ENCODE measurements around the gene MTSS2.
"Not testable (repeated sequence)": the region's sequence is repeated elsewhere in the genome, so short reads cannot be mapped to it uniquely, and the experiment has no call there.

Gene MTSS2

DNA sequence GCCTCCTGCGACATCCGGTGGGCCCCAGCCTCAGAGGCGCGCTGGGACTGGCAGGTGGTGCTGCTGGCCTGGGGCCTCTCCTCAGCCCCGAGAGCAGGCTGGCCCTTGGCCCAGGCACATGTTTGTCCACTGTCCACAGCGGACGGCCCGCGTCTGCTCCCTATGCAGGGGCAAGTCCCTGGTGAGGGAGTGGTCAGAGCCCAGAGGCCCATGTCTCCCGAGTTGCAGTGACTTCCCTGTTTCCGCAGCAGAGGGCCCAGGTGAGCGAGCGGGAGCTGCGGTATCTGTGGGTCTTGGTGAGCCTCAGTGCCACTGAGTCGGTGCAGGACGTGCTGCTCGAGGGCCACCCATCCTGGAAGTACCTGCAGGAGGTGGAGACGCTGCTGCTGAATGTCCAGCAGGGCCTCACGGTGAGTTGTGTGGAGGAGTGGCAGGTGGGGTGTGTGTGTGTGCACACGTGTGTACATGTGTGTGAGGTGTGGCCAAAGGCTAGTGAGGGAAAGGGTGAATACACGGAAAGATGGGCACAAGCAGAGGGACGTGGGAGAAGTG, 29.1 kb downstream of the MTSS2 start:
- no peak overlapping the region for H3K4me3 ChIP-seq (ENCODE audit: low read depth, low read length)

DNA sequence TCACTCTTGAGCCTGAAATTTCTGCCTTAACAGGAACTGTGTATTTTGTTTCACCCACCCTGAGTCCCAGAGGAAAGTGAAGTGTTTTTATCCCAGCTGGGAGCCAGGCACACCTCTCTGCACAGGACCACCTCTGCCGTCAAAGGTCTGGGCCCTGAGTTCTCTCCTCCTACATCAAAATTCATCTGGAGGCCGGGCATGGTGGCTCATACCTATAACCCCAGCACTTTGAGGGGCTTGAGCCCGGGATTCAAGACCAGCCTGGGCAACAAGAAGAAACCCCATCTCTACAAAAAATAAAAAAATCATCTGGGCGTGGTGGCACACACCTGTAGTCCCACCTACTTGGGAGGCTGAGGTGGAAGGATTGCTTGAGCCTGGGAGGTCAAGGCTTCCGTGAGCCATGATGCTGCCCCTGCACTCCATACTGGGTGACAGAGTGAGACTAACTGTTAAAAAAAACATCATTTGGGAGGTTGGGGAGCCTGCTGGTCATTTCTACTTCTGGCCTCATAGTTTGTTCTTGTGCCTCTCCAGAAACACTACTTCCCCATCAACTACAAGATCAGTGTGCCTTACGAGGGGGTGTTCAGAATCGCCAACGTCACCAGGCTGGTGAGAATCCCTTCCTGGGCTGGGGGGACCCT, 29.7 kb downstream of the MTSS2 start:
- H3K4me3 ChIP-seq (ENCODE audit: low read depth, low read length) = no peak overlapping the region

DNA sequence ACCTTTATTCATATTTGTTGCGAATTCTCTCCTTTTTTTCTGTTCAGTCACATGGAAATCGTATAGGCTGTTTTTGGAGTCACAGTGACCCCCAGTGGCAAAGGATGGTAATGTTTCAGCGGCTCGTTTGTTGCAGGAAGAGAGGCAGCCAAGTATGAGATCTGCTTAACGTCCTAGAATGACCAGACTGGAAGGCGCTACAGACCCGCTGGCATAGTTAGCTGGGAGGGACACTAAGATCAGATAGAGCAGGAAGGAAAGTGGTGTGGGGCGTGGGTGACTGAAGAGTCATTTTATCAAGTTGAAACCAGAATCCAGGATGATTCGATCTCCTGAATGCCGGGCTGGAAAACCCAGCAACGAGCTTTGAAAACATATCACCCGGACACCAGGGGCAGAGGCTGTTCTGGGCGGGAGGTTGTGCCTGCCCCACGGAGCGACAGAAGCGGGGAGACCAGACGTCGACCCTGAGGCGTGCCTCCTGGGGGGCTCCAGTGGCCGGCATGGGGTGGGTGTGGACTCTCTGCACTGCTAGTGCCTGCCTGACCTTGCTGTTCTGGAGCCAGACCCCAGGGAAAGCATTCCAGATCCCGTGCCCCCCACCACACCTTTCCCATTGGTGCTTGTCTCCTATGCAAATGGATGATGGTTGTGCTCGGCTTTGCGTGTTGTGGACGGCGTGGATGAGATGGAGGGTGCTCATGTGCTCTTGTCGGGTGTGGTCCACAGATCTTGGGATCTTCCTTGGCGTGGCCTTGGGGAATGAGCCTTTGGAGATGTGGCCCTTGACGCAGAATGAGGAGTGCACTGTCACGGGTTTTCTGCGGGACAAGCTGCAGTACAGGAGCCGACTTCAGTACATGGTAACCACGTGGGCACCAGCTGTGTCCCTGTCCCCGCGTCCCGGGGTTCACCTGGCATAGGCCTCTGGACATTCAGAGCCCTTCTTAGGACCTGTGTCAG, 31.8 kb downstream of the MTSS2 start:
- no peak overlapping the region for H3K4me3 ChIP-seq (ENCODE audit: low read depth, low read length)

DNA sequence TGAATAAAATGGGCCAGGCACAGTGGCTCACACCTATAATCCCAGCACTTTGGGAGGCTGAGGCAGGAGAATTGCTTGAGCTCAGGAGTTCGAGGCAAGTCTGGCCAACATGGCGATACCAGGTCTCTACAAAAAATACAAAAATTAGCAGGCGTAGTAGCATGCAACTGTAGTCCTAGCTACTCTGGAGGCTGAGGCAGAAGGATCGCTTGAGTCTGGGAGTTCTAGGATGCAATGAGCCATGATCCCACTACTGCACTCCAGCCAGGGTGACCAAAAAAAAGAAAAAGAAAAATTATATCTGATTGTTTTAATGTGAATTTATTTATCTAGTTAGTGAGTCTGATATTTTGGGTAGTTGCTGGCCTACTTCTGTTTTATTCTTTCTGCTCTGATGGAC, 32.4 kb downstream of the MTSS2 start:
- H3K4me3 ChIP-seq (ENCODE audit: low read depth, low read length) = no peak overlapping the region

DNA sequence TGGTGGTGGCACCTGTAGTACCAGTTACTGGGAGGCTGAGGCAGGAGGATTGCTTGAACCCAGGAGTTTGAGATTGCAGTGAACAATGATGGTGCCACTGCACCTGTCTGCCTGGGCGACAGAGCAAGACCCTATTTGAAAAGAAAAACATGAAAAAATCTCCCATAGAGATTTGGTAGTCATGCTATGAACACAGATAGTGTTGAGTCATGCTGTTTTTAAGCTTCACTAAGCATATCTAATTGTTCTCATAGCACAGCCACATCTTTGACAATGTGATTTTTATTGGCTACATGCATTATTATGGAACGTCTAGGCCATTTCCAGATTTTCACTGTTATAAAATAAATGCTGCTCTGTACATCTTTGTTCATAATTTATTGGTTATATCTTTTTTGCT, 33.5 kb downstream of the MTSS2 start:
- H3K4me3 ChIP-seq (ENCODE audit: low read depth, low read length) = no peak overlapping the region

DNA sequence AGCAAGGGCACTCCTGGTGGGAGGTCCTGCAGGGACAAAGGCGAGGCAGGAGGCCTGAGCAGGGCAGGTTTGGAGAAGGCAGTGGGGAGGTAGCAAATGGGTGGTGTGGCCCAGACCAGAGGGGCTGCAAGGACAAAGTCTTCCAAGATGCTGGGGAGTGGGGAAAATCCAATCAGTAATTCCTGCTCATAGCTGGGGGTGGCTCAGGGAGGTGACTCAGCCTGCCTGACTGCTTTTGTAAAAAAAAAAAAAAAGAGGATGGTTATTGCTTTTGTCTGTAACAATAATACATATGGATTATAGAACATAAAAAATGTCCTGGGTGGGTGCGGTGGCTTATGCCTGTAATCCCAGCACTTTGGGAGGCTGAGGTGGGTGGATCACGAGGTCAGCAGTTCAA, 34.3 kb downstream of the MTSS2 start:
- H3K4me3 ChIP-seq (ENCODE audit: low read depth, low read length) = no peak overlapping the region

DNA sequence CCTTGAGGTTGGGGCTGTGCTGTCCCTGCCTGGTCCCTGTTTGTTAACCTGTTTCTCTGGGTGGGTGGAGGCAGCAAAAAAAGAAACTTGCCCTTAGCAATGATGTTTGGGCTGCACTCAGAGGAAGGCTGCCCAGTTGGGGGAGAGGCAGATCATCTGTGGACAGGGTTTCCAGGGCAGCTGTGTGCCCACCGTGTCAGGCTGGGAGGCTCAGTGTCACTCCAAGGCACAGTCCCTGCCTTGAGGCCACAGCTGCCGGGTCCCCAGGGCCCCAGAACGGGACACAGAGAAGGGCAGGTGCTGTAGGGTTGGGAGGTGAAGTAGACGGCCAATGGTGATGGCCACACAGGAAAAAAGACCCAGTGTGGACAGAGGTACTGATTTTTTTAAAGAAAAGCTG, 35.6 kb downstream of the MTSS2 start:
- H3K4me3 ChIP-seq (ENCODE audit: low read depth, low read length) = no peak overlapping the region

DNA sequence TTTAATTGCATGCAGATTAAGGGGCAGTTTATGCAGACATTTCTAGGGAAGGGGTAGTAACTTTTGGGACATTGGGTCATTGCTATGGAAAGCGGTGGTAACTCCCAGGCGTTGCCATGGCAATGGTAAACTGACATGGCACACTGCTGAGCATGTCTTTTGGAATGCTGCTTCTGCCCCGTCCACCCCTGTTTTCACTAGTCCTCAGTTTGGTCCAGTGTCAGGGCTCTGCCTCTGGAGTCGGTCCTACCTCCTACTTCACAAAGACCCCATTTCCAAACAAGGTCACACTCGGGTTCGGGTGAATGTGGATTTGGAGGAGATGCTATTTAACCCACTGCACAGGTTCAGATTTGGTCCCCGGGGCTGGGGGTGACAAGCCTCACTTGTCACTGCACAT, 36.6 kb downstream of the MTSS2 start:
- no peak overlapping the region for H3K4me3 ChIP-seq (ENCODE audit: low read depth, low read length)

DNA sequence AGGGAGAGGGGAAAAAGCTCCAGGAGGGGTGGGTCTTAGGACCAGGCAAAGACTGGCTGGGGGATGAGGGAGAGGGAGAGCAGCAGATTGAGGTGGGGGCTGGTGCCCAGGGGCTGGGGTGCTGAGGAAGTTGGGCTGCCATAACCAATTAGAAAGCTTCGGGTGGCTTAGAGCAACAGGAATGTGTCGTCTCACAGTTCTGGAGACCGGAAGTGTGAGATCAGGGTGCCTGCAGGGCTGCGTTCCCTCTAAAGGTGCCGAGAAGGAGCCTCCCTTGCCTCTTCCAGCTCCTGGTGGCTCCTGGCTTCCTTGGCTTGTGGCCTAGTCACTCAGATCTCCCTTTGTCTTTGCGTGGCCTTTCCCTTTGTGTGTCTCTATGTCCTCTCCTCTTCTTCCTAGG, 37.2 kb downstream of the MTSS2 start:
- no peak overlapping the region for H3K4me3 ChIP-seq (ENCODE audit: low read depth, low read length)

DNA sequence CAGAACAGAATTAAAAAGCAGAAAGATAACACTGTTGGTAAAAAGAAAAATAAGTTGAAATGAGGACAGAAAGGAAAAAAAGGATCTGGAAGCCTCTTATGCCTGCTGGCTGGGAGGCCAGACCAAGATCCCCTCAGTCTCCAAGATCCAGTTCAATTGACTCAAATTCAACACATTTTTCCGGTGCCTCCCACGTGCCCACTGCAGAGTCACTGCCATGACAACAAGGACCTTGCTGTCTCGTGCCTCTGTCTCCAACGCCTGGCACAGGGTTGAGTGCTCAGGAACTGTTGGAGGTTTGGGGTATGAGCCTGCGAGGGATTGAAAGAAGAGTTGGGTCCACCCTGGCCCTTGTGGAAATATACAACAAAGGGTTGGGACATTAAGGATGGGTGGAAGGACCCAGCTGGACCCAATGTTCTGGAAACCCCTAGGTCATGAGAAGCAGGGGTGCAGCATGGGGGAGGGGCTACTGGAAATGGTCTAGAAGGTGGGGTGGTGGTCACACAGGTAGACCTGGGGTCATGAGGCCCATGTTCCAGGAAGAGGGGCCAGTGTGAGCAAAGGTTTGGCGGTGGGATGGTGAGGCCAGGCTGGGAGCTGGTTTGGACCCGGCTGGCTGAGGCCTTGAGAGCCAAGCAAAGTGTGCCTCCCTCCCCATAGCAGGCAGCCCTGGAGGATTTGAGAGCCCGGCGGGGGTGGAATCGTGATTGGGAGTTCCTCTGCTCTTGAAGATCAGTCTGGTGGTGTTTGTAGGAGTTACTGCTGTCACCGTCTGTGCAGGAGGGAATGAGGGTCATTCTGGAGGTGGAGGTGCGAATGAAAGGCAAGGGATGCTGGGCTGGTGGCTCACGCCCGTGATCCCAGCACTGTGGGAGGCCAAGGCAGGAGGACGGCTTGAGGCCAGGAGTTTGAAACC, 38.2 kb downstream of the MTSS2 start:
- no peak overlapping the region for H3K4me3 ChIP-seq (ENCODE audit: low read depth, low read length)

DNA sequence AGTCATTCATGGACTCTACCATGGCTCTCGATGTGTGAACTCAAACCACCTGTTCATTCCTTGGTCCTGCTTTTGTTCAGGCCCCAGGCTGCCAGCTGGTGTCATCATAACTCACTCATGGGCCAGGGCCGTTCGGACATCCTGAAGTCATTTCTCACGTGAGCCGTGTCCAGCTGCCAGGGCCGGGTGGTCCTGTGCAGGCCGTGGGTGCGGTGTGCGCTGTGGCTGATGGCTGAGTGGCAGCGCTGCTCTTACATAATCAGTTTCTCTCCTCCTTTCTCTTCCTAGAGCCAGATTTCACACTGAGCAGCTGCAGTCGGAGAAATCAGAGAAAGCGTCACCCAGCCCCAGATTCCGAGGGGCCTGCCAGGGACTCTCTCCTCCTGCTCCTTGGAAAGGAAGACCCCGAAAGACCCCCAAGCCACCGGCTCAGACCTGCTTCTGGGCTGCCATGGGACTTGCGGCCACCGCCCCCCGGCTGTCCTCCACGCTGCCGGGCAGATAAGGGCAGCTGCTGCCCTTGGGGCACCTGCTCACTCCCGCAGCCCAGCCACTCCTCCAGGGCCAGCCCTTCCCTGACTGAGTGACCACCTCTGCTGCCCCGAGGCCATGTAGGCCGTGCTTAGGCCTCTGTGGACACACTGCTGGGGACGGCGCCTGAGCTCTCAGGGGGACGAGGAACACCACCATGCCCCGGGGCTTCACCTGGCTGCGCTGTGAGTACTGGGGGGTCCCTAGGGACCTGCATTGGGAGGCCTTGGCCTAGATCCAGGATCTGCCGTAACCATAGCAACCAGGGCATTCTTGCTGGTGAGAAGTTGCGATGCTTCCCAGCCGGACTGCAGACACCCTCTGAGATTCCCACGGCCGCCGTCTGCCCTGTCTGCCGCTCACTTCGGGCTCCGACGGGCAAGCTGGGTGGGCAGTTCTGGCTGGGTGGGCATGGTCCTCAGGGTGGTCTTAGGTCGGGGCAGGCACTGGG, 39.3 kb downstream of the MTSS2 start, which contains the start of gene IL34:
IL34 (plus strand) TSS at position 300 of the 982 bp plus-strand sequence; CDS start at position 689, 389 bp downstream.
- no peak within 1 kb of the TSS for H3K4me3 ChIP-seq (ENCODE audit: low read depth, low read length)

DNA sequence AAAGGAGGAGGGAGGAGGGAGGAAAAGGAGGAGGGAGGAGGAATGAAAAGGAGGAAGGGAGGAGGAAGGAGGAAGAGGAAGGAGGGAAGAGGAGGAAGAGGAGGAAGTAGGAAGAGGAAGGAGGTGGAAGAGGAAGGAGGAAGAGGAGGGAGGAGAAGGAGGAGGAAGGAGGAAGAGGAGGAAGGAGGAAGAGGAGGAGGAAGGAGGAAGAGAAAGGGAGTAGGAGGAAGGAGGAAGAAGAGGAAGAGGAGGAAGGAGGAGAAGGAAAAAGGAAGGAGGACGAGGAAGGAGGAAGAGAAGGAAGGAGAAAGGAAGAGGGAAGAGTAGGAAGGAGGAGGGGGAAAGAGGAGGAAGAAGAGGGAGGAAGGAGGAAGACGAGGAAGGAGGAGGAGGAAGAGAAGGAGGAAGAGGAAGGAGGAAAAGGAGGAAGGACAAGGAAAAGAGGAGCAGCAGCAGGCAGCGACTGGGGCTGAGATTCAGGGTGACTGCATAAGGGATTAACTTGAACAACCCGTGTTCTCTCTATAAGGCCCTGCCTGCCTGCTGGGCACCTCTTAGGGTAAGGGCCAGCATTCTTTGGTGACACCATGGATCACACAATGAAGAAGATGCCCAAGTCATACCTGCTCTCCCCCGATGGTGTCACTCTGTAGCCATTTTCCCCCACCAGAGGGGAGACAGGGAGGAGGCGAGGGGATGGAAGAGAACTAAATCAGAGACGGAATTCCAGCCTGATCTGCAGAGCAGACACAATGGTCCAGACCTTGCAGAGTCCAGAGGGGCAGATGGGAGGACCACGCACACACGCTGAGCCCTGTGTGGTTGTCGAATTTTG, 40.9 kb downstream of the MTSS2 start:
- H3K4me3 ChIP-seq (ENCODE audit: low read depth, low read length) = no peak overlapping the region

DNA sequence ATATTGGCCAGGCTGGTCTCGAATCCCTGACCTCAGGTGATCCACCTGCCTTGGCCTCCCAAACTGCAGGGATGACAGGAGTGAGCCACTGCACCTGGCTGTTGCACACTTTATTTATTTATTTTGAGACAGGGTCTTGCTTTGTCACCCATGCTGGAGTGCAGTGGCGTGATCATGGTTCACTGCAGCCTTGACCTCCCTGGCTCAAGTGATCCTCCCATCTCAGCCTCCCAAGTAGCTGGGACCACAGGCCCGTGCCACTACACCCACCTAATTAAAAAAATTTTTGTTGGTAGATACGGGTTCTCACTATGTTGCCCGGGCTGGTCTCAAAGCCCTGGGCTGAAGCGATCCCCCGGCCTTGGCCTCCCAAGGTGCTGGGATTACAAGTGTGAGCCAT, 42.6 kb downstream of the MTSS2 start:
- H3K4me3 ChIP-seq (ENCODE audit: low read depth, low read length) = not testable (repeated sequence)

DNA sequence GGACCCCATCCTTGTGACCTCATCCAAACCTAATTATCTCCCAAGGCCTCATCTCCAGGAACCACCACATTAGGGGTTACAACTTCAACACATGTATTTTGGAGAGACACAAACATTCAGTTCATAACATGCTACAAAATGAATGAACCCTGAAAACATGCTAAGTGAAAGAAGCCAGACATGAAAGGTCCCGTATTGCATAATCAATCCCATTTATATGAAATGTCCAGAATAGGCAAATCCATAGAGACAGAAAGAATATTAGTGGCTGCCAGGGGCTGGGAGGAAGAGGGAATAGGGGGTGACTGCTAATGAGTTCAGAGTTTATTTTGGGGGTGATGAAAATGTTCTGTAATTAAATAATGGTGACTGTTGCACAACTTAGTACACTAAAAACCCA, 43.2 kb downstream of the MTSS2 start:
- H3K4me3 ChIP-seq (ENCODE audit: low read depth, low read length) = no peak overlapping the region

DNA sequence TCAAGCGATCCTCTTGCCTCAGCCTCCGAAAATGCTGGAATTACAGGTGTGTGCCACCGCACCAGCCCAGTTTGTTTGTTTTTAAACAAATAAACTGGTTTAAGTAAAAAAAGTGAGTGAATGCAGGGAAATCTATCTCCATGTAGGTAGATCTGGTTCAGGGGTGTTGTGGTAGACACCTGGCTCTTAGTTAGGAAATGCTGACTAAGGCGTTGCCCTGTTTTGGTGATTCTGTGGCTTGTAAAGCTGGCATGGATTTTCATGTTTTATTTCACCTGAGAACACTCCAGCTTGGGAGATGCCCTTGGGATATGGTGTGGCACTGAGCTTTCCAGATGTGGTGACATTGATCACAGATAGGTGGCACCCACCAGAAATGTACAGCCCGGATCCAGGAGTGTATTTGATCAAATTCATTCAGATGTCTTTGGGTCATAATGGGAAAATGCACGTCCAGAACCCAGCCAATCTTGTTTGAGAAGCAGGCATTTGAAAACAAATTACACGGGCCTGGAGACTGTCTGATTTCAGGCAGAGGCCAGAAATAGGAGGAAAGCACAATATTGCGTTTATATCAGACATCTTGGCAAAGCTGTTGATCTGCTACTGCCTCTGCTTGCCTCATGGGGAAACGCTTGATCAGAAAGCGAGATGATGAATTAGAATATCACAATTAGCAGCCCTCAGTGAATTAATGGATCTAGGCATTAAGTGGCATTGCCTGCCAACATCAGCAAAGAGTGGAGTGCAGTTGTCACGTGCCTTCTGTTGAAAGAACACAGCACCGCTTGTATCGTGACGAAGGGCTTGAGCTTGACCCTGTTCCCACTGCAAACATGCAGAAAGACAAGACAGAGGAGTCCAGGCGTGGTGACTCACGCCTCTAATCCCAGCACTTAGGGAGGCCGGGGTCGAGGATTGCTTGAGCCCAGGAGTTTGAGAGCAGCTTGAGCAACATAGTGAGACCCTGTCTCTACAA, 46.8 kb downstream of the MTSS2 start:
- H3K4me3 ChIP-seq (ENCODE audit: low read depth, low read length) = no peak overlapping the region
